Muscle of leg (tissue), 11 donors: Measurements from ENCODE around the gene ASXL3. TPM values are rescaled to one million over a fixed set of nuclear protein-coding genes. Genes with fewer than 3 reads are reported as not detected.

Experiments used
- DNase-seq: peaks from one replicate; pipeline ENCODE4 v3.0.0; 2013
- H3K27ac ChIP-seq: one replicate; pipeline ENCODE4 v1.5.1; 2013; ENCODE audit warnings: mild to moderate bottlenecking, low read length, control low read depth
- H3K27me3 ChIP-seq: one replicate; pipeline ENCODE4 v1.6.1; 2013; ENCODE audit warnings: low read length; ENCODE audit not compliant: control insufficient read depth, insufficient read depth
- H3K36me3 ChIP-seq: one replicate; pipeline ENCODE4 v1.6.1; 2013; ENCODE audit warnings: low read length; ENCODE audit not compliant: control insufficient read depth, insufficient read depth
- H3K4me1 ChIP-seq: one replicate; pipeline ENCODE4 v1.6.1; 2013; ENCODE audit warnings: low read length; ENCODE audit not compliant: control insufficient read depth, insufficient read depth
- H3K4me3 ChIP-seq: one replicate; pipeline ENCODE4 v1.5.1; 2013; ENCODE audit warnings: low read length, control low read depth
- H3K9me3 ChIP-seq: replicated peaks from 2 replicates; pipeline ENCODE4 v1.6.1; 2013; ENCODE audit warnings: low read depth, low read length; ENCODE audit not compliant: control insufficient read depth
- WGBS: methylation state at CpG from one replicate; pipeline ENCODE4 v1.1.5; 2013; ENCODE audit warnings: missing lambda C conversion rate; ENCODE audit not compliant: insufficient coverage; 5-methylcytosine and 5-hydroxymethylcytosine counted together
- polyA plus RNA-seq, 8 donors: library from polyadenylated mRNA; unstranded; fragments of 120-200 nt; gene quantifications; one replicate each; pipeline versions ENCODE4 v1.2.1 to v1.2.3, GENCODE V29; 2013; ENCODE audit warnings: inconsistent platforms in 1 of 8, low replicate concordance in 1 of 8; ENCODE audit not compliant: insufficient read length in 8 of 8, insufficient read depth in 1 of 8
- total RNA-seq: library from RNA; stranded (reverse); fragments of 120-200 nt; gene quantifications from one replicate; pipeline ENCODE4 v1.2.4, GENCODE V29; 2013

The ASXL3 gene
- total and polyA plus RNA-seq, 9 donors = 3.1 to 8.2 (median 4.0) TPM

DNA sequence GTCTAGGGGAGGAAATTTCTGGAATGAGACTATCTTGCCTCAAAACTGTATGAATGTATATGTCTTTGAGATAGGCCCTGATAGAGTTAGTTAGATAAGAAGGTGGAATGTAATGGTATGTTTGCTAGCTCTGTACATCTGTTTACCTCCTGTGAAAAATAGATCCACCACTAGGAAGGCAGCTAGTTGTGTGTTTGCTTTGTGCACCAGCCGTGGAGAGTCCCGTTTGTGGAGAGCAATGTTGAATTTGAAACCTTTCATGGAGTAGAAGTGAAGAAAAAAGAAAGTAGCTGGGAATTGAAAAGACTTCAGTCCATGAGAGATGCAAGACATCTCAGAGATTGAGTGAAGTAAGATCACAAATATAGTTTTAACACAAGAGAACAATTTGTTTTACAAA is 25.4 kb downstream of the ASXL3 start:
- WGBS = no CpG with 5 or more reads among the region's 2 CpGs
- no peaks in the 10 kb centered on the region for H3K4me1 ChIP-seq
- no peaks in the 10 kb centered on the region for H3K9me3 ChIP-seq

GRCh38 chr18:33605250-33605649 is 27.2 kb downstream of the ASXL3 start:
- H3K36me3 ChIP-seq = no peaks in the 10 kb centered on the region
- no peak for DNase-seq
- H3K4me3 ChIP-seq = no peak overlapping the region
- no peaks in the 10 kb centered on the region for H3K9me3 ChIP-seq
- no peak overlapping the region for H3K27ac ChIP-seq
- H3K27me3 ChIP-seq = no peaks in the 10 kb centered on the region
- H3K4me1 ChIP-seq = no peaks in the 10 kb centered on the region

More for the DNA sequence above, 25.4 kb downstream of the ASXL3 start:
- DNase-seq = no peak
- Histone ChIP-seq H3K36me3 (no peaks in the 10 kb centered on the region), H3K4me3 (no peak overlapping the region), H3K27me3 (no peaks in the 10 kb centered on the region), H3K27ac (no peak overlapping the region)

DNA sequence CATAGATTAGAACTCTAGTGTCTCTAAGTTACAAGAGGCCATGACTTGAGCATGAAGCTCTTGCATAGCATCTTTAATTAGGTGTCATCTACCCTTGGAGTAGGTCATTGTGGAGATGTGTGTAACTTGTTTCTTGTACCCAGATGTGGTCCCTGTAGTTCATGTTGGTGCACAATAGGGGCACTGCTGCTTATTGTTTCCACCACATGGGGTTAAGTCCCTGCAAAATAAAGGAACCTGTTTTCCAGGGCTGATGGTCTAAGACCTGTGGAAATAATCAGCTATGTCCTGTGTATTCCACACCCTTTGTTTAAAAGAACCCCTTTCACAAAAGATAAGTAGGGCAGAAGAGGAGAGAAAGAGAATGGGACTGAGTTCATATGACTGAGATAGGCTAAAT is 28.6 kb downstream of the ASXL3 start:
- Histone ChIP-seq H3K36me3 (no peaks in the 10 kb centered on the region), H3K4me3 (no peak overlapping the region), H3K9me3 (no peaks in the 10 kb centered on the region), H3K27me3 (no peaks in the 10 kb centered on the region), H3K27ac (no peak overlapping the region), H3K4me1 (no peaks in the 10 kb centered on the region)
- DNase-seq = no peak

DNA sequence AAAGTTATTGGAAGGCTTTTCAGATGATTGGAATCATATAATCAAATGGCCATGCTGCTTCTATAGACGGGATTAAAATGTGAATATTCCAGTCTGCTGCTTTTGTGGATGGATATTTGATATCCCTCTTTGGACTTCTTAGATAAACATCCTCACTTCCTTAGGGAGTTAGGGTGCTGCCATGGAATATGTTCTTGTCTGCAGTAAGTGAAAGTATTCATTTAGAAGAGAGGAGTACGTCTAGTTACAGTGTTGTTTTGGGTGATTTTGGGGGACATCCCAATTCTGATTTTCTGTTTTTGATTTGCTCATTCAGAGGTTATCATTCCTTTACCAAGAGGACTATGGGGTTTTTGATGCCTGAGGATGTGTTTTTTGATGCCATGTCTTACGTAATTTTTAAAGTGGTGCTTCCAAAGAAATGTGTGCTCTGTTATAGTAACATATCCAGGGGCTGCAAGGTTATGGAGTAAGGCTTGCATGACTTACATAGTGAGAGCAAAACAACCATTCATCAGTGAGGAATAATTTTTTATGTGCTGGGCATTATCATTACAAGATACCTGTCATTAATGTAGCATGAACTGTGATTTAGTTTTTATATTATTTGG is 33.6 kb downstream of the ASXL3 start:
- no CpG with 5 or more reads among the region's 3 CpGs for WGBS

DNA sequence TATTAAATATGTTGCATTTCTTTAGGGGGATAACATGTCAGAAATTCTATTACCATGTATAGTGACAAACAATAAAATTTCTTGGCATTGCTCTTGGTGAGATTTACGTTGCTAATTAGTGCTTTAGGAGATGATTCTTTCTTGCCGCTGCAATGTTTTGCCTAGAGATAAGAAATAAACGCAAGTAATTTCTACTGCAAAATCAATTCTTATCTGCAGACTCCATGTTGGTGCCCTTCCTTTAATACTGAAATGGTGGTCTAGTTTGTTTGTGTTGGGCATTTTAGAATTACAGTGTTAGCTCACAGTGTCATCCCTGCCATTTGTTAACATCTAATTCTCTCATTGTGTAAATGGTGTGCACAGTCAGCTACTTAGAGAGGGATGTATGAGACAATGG is 34.6 kb downstream of the ASXL3 start:
- no peaks in the 10 kb centered on the region for H3K27me3 ChIP-seq
- no peak for DNase-seq
- WGBS = no CpG with 5 or more reads among the region's 3 CpGs

More for the DNA sequence above, 33.6 kb downstream of the ASXL3 start:
- H3K9me3 ChIP-seq = peaks cover 2% of the 10 kb centered on the region
- no peaks in the 10 kb centered on the region for H3K4me1 ChIP-seq
- no peak for DNase-seq
- H3K36me3 ChIP-seq = no peaks in the 10 kb centered on the region
- H3K4me3 ChIP-seq = no peak overlapping the region
- H3K27ac ChIP-seq = no peak overlapping the region
- no peaks in the 10 kb centered on the region for H3K27me3 ChIP-seq

GRCh38 chr18:33616556-33616955 is 38.5 kb downstream of the ASXL3 start:
- no peaks in the 10 kb centered on the region for H3K36me3 ChIP-seq
- no peaks in the 10 kb centered on the region for H3K27me3 ChIP-seq
- no peak for DNase-seq
- whole genome bisulfite sequencing = 78% methylated on average over 1 of the region's 3 CpGs
- no peak overlapping the region for H3K4me3 ChIP-seq
- H3K9me3 ChIP-seq = peaks cover 3% of the 10 kb centered on the region
- H3K27ac ChIP-seq = no peak overlapping the region
- no peaks in the 10 kb centered on the region for H3K4me1 ChIP-seq

More for the DNA sequence above, 34.6 kb downstream of the ASXL3 start:
- H3K4me1 ChIP-seq = no peaks in the 10 kb centered on the region
- no peaks in the 10 kb centered on the region for H3K36me3 ChIP-seq
- peaks cover 3% of the 10 kb centered on the region for H3K9me3 ChIP-seq
- H3K4me3 ChIP-seq = no peak overlapping the region
- H3K27ac ChIP-seq = no peak overlapping the region

DNA sequence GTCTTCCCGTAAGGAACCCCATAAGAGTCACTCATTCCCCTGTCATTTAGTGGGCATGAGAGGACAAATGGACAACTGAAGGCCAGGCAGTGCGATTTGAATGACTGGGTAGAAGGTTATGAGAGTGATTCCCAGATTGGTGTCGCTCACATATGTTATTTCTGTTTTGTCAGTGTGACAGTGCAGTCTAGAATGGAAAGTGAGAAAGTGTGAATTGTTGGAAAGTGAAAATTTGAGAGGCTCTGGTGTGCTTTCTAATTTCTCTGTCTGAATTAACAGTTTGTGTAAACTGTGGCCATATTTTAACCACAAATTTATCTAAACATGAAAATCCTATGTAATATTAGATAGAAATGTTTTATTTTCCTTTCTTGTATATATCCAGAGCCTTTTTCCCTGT is 49.1 kb downstream of the ASXL3 start:
- H3K4me1 ChIP-seq = no peaks in the 10 kb centered on the region
- no peaks in the 10 kb centered on the region for H3K9me3 ChIP-seq
- H3K27ac ChIP-seq = no peak overlapping the region
- no peaks in the 10 kb centered on the region for H3K27me3 ChIP-seq
- H3K36me3 ChIP-seq = peaks cover 2% of the 10 kb centered on the region
- H3K4me3 ChIP-seq = no peak overlapping the region
- WGBS = 97% methylated on average over 3 of the region's 3 CpGs
- DNase-seq = no peak

GRCh38 chr18:33630476-33630875 is 52.5 kb downstream of the ASXL3 start:
- DNase-seq = no peak
- no peaks in the 10 kb centered on the region for H3K9me3 ChIP-seq
- no peaks in the 10 kb centered on the region for H3K27me3 ChIP-seq
- H3K27ac ChIP-seq = no peak overlapping the region
- H3K4me3 ChIP-seq = no peak overlapping the region
- peaks cover 2% of the 10 kb centered on the region for H3K36me3 ChIP-seq
- H3K4me1 ChIP-seq = no peaks in the 10 kb centered on the region
- no CpG with 5 or more reads among the region's 1 CpG for WGBS

GRCh38 chr18:33641141-33641540 is 63.1 kb downstream of the ASXL3 start:
- H3K27me3 ChIP-seq = no peaks in the 10 kb centered on the region
- WGBS = no CpG with 5 or more reads among the region's 3 CpGs
- no peak overlapping the region for H3K27ac ChIP-seq
- no peaks in the 10 kb centered on the region for H3K4me1 ChIP-seq
- no peak for DNase-seq
- H3K36me3 ChIP-seq = no peaks in the 10 kb centered on the region
- H3K4me3 ChIP-seq = no peak overlapping the region
- H3K9me3 ChIP-seq = no peaks in the 10 kb centered on the region

GRCh38 chr18:33644494-33644893 is 66.5 kb downstream of the ASXL3 start:
- Histone ChIP-seq H3K4me1 (no peaks in the 10 kb centered on the region), H3K36me3 (no peaks in the 10 kb centered on the region), H3K27me3 (no peaks in the 10 kb centered on the region), H3K27ac (no peak overlapping the region), H3K9me3 (no peaks in the 10 kb centered on the region), H3K4me3 (no peak overlapping the region)
- no CpG with 5 or more reads among the region's 2 CpGs for WGBS
- no peak for DNase-seq

DNA sequence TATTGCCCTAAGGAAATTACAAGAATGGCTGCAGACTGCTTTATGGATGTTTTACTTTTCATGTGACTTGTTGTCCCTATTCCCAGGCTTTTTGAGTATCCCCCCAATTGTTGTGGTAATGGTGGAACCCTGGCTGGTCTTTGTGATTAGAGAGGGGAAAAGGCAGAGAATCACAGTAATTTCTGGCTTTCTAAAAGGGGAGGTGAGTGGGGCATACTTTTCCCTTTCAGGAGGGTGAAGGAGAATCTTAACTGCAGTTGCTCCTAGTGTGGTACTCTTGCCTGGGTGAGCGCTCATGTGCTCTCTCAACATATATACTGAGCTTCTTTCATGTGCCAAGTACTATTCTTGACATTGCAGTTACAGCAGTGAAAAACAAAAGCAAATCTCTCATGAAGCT is 69.3 kb downstream of the ASXL3 start:
- Histone ChIP-seq H3K9me3 (no peaks in the 10 kb centered on the region), H3K4me1 (no peaks in the 10 kb centered on the region), H3K27me3 (no peaks in the 10 kb centered on the region), H3K4me3 (no peak overlapping the region), H3K36me3 (no peaks in the 10 kb centered on the region), H3K27ac (no peak overlapping the region)
- no peak for DNase-seq
- no CpG with 5 or more reads among the region's 1 CpG for WGBS
